Central memory CD8-positive, alpha-beta T cell (primary cell): ENCODE measurements around the gene CDK5RAP2.

Experiments
- ATAC-seq: fragments of 150-1000 bp; cut with Tn5 transposase; replicated peaks from 2 replicates; pipeline ENCODE4 v1.10.0; 2022; ENCODE audit warnings: mild to moderate bottlenecking, moderate FRiP score, moderate number of reproducible peaks; ENCODE audit not compliant: poor library complexity, severe bottlenecking; ENCODE audit errors: extremely low read depth
- DNase-seq, 2 donors: peaks; one replicate each; pipeline ENCODE4 v3.0.0; 2021; ENCODE audit warnings: low spot score in 2 of 2
- H3K27ac Mint-ChIP-seq: one replicate; pipeline ENCODE4 v1.8.0; 2022; ENCODE audit warnings: low read depth, mild to moderate bottlenecking, moderate library complexity, mixed read lengths
- H3K27me3 Mint-ChIP-seq: one replicate; pipeline ENCODE4 v1.8.0; 2022; ENCODE audit warnings: mixed read lengths
- H3K36me3 Mint-ChIP-seq: one replicate; pipeline ENCODE4 v1.8.0; 2022; ENCODE audit warnings: mild to moderate bottlenecking, moderate library complexity, mixed read lengths; ENCODE audit not compliant: insufficient read depth
- H3K4me1 Mint-ChIP-seq: one replicate; pipeline ENCODE4 v1.8.0; 2022; ENCODE audit warnings: mixed read lengths
- H3K4me3 Mint-ChIP-seq: one replicate; pipeline ENCODE4 v1.8.0; 2022; ENCODE audit warnings: mild to moderate bottlenecking, moderate library complexity, mixed read lengths
- H3K9me3 Mint-ChIP-seq: one replicate; pipeline ENCODE4 v1.8.0; 2022; ENCODE audit warnings: mixed read lengths

Gene CDK5RAP2

GRCh38 chr9:120366644-120367019 is 213.3 kb downstream of the CDK5RAP2 start:
- H3K4me3 Mint-ChIP-seq: no peak overlapping the region
- ATAC-seq: no peak
- H3K36me3 Mint-ChIP-seq: peaks cover 1% of the 10 kb centered on the region
- H3K4me1 Mint-ChIP-seq: no peaks in the 10 kb centered on the region
- peaks cover 5% of the 10 kb centered on the region for H3K9me3 Mint-ChIP-seq
- DNase-seq: no peak
- no peak overlapping the region for H3K27ac Mint-ChIP-seq
- H3K27me3 Mint-ChIP-seq: no peaks in the 10 kb centered on the region

- DNase-seq (no peak), ATAC-seq (no peak)
- H3K27me3 Mint-ChIP-seq: no peaks in the 10 kb centered on the region
- H3K36me3 Mint-ChIP-seq: peaks cover 1% of the 10 kb centered on the region
- peaks cover 5% of the 10 kb centered on the region for H3K9me3 Mint-ChIP-seq
- no peaks in the 10 kb centered on the region for H3K4me1 Mint-ChIP-seq
- no peak overlapping the region for H3K27ac Mint-ChIP-seq
- H3K4me3 Mint-ChIP-seq: no peak overlapping the region
Observed at GRCh38 chr9:120365386-120365785, 214.6 kb downstream of the CDK5RAP2 start.

GRCh38 chr9:120363697-120364096 is 216.3 kb downstream of the CDK5RAP2 start:
- Mint-ChIP-seq H3K27me3 (no peaks in the 10 kb centered on the region), H3K4me3 (no peak overlapping the region), H3K27ac (no peak overlapping the region), H3K9me3 (peaks cover 5% of the 10 kb centered on the region), H3K36me3 (peaks cover 1% of the 10 kb centered on the region), H3K4me1 (no peaks in the 10 kb centered on the region)
- no peak for ATAC-seq
- DNase-seq: no peak

GRCh38 chr9:120362446-120362845 is 217.5 kb downstream of the CDK5RAP2 start:
- no peaks in the 10 kb centered on the region for H3K27me3 Mint-ChIP-seq
- no peak overlapping the region for H3K27ac Mint-ChIP-seq
- H3K4me3 Mint-ChIP-seq: no peak overlapping the region
- ATAC-seq: no peak
- no peak for DNase-seq
- H3K4me1 Mint-ChIP-seq: no peaks in the 10 kb centered on the region
- no peaks in the 10 kb centered on the region for H3K9me3 Mint-ChIP-seq
- peaks cover 1% of the 10 kb centered on the region for H3K36me3 Mint-ChIP-seq

- peaks cover 1% of the 10 kb centered on the region for H3K36me3 Mint-ChIP-seq
- no peak overlapping the region for H3K27ac Mint-ChIP-seq
- no peaks in the 10 kb centered on the region for H3K4me1 Mint-ChIP-seq
- H3K4me3 Mint-ChIP-seq: no peak overlapping the region
- ATAC-seq (no peak), DNase-seq (no peak)
- H3K27me3 Mint-ChIP-seq: no peaks in the 10 kb centered on the region
- no peaks in the 10 kb centered on the region for H3K9me3 Mint-ChIP-seq
Observed at GRCh38 chr9:120361551-120361950, 218.4 kb downstream of the CDK5RAP2 start.

GRCh38 chr9:120360510-120360909 is 219.5 kb downstream of the CDK5RAP2 start:
- Mint-ChIP-seq H3K4me1 (no peaks in the 10 kb centered on the region), H3K9me3 (no peaks in the 10 kb centered on the region), H3K27ac (no peak overlapping the region), H3K27me3 (no peaks in the 10 kb centered on the region), H3K36me3 (peaks cover 1% of the 10 kb centered on the region), H3K4me3 (no peak overlapping the region)
- DNase-seq (no peak), ATAC-seq (no peak)

- H3K9me3 Mint-ChIP-seq: no peaks in the 10 kb centered on the region
- DNase-seq (no peak), ATAC-seq (no peak)
- no peaks in the 10 kb centered on the region for H3K27me3 Mint-ChIP-seq
- H3K4me3 Mint-ChIP-seq: no peak overlapping the region
- H3K36me3 Mint-ChIP-seq: peaks cover 1% of the 10 kb centered on the region
- H3K27ac Mint-ChIP-seq: no peak overlapping the region
- no peaks in the 10 kb centered on the region for H3K4me1 Mint-ChIP-seq
Observed at GRCh38 chr9:120360046-120360445, 219.9 kb downstream of the CDK5RAP2 start.

- H3K27ac Mint-ChIP-seq: no peak overlapping the region
- H3K36me3 Mint-ChIP-seq: peaks cover 1% of the 10 kb centered on the region
- ATAC-seq (no peak), DNase-seq (no peak)
- no peaks in the 10 kb centered on the region for H3K27me3 Mint-ChIP-seq
- H3K9me3 Mint-ChIP-seq: no peaks in the 10 kb centered on the region
- H3K4me3 Mint-ChIP-seq: no peak overlapping the region
- no peaks in the 10 kb centered on the region for H3K4me1 Mint-ChIP-seq
Observed at GRCh38 chr9:120358877-120359276, 221.1 kb downstream of the CDK5RAP2 start.

GRCh38 chr9:120353506-120353905 is 226.5 kb downstream of the CDK5RAP2 start:
- Mint-ChIP-seq H3K4me3 (no peak overlapping the region), H3K27ac (no peak overlapping the region), H3K36me3 (no peaks in the 10 kb centered on the region), H3K4me1 (peaks cover 6% of the 10 kb centered on the region), H3K9me3 (no peaks in the 10 kb centered on the region), H3K27me3 (peaks cover 12% of the 10 kb centered on the region)
- ATAC-seq: no peak
- DNase-seq: no peak

GRCh38 chr9:120351106-120351505 is 228.9 kb downstream of the CDK5RAP2 start:
- peaks cover 6% of the 10 kb centered on the region for H3K4me1 Mint-ChIP-seq
- DNase-seq (no peak), ATAC-seq (no peak)
- no peaks in the 10 kb centered on the region for H3K9me3 Mint-ChIP-seq
- H3K4me3 Mint-ChIP-seq: no peak overlapping the region
- no peaks in the 10 kb centered on the region for H3K36me3 Mint-ChIP-seq
- H3K27me3 Mint-ChIP-seq: peaks cover 12% of the 10 kb centered on the region
- no peak overlapping the region for H3K27ac Mint-ChIP-seq

GRCh38 chr9:120350596-120350995 is 229.4 kb downstream of the CDK5RAP2 start:
- H3K27ac Mint-ChIP-seq: no peak overlapping the region
- H3K4me1 Mint-ChIP-seq: peaks cover 6% of the 10 kb centered on the region
- peaks cover 12% of the 10 kb centered on the region for H3K27me3 Mint-ChIP-seq
- no peaks in the 10 kb centered on the region for H3K9me3 Mint-ChIP-seq
- H3K4me3 Mint-ChIP-seq: no peak overlapping the region
- H3K36me3 Mint-ChIP-seq: no peaks in the 10 kb centered on the region
- ATAC-seq (no peak), DNase-seq (no peak)

- Mint-ChIP-seq H3K4me3 (no peak overlapping the region), H3K27ac (no peak overlapping the region), H3K9me3 (no peaks in the 10 kb centered on the region), H3K27me3 (peaks cover 12% of the 10 kb centered on the region), H3K4me1 (peaks cover 6% of the 10 kb centered on the region), H3K36me3 (no peaks in the 10 kb centered on the region)
- ATAC-seq (no peak), DNase-seq (no peak)
Observed at GRCh38 chr9:120348951-120349429, 231.0 kb downstream of the CDK5RAP2 start.

- Mint-ChIP-seq H3K27me3 (peaks cover 12% of the 10 kb centered on the region), H3K4me1 (peaks cover 6% of the 10 kb centered on the region), H3K36me3 (no peaks in the 10 kb centered on the region), H3K9me3 (no peaks in the 10 kb centered on the region), H3K4me3 (no peak overlapping the region), H3K27ac (no peak overlapping the region)
- no peak for DNase-seq
- no peak for ATAC-seq
Observed at GRCh38 chr9:120345379-120345778, 234.6 kb downstream of the CDK5RAP2 start.

GRCh38 chr9:120344230-120344629 is 235.7 kb downstream of the CDK5RAP2 start:
- DNase-seq (no peak), ATAC-seq (no peak)
- Mint-ChIP-seq H3K27me3 (peaks cover 5% of the 10 kb centered on the region), H3K9me3 (no peaks in the 10 kb centered on the region), H3K4me3 (no peak overlapping the region), H3K36me3 (no peaks in the 10 kb centered on the region), H3K4me1 (peaks cover under 1% of the 10 kb centered on the region), H3K27ac (no peak overlapping the region)
